Panc1 (cell line): ENCODE results near the gene TRIM74. TPM values are rescaled to one million over a fixed set of nuclear protein-coding genes. Genes with fewer than 3 reads are reported as not detected.

ENCODE experiments used
- total RNA-seq: library from RNA; stranded (reverse); gene quantifications from one replicate; pipeline ENCODE4 v1.2.1, GENCODE V29; 2021; ENCODE audit not compliant: unreplicated experiment

The TRIM74 gene
- total RNA-seq, 1 experiment from 2014 or later, result 0.46 TPM

Other genes starting within 250 kb of the TRIM74 start
- gene TYW1B, start 141.3 kb downstream of the TRIM74 start, total RNA-seq, result 2.3 TPM
- 62.4 TPM for gene POM121, start 44.4 kb downstream of the TRIM74 start, total RNA-seq
- not detected for gene SPDYE8, start 60.3 kb upstream of the TRIM74 start, total RNA-seq
- gene SPDYE11, start 88.4 kb upstream of the TRIM74 start, total RNA-seq, result not detected
- not detected for gene SPDYE9, start 116.6 kb upstream of the TRIM74 start, total RNA-seq